ENCODE measurements around the gene MAP4K5.

Gene MAP4K5

GRCh38 chr14:50476134-50476533 is 56.2 kb downstream of the MAP4K5 start:
- no peak for DNase-seq (ENCODE audit: low read depth in 3 of 3)

- DNase-seq (ENCODE audit: low read depth in 3 of 3) = no peak
These were observed 56.9 kb downstream of the MAP4K5 start for GRCh38 chr14:50475460-50475859.

GRCh38 chr14:50471838-50472465 is 60.4 kb downstream of the MAP4K5 start:
- no peak for DNase-seq (ENCODE audit: low read depth in 3 of 3)

- no peak for DNase-seq (ENCODE audit: low read depth in 3 of 3)
These were observed 62.4 kb downstream of the MAP4K5 start for GRCh38 chr14:50469982-50470381.

GRCh38 chr14:50462111-50462510 is 70.3 kb downstream of the MAP4K5 start:
- no peak for DNase-seq (ENCODE audit: low read depth in 3 of 3)

- no peak for DNase-seq (ENCODE audit: low read depth in 3 of 3)
These were observed 78.5 kb downstream of the MAP4K5 start for GRCh38 chr14:50453869-50454268.

- no peak for DNase-seq (ENCODE audit: low read depth in 3 of 3)
These were observed 79.2 kb downstream of the MAP4K5 start for GRCh38 chr14:50452979-50453705.

GRCh38 chr14:50452296-50452695 is 80.1 kb downstream of the MAP4K5 start:
- DNase-seq (ENCODE audit: low read depth in 3 of 3) = no peak

GRCh38 chr14:50451854-50452253 is 80.5 kb downstream of the MAP4K5 start:
- no peak for DNase-seq (ENCODE audit: low read depth in 3 of 3)

- no peak for DNase-seq (ENCODE audit: low read depth in 3 of 3)
These were observed 84.9 kb downstream of the MAP4K5 start for GRCh38 chr14:50447461-50447860.

GRCh38 chr14:50434528-50434927 is 97.8 kb downstream of the MAP4K5 start:
- DNase-seq (ENCODE audit: low read depth in 3 of 3) = no peak

- no peak for DNase-seq (ENCODE audit: low read depth in 3 of 3)
These were observed 100.2 kb downstream of the MAP4K5 start for GRCh38 chr14:50432131-50432530.

GRCh38 chr14:50425816-50426215 is 106.6 kb downstream of the MAP4K5 start:
- no peak for DNase-seq (ENCODE audit: low read depth in 3 of 3)

- DNase-seq (ENCODE audit: low read depth in 3 of 3) = no peak
These were observed 107.3 kb downstream of the MAP4K5 start for GRCh38 chr14:50425105-50425504.

- no peak for DNase-seq (ENCODE audit: low read depth in 3 of 3)
These were observed 108.8 kb downstream of the MAP4K5 start for GRCh38 chr14:50423529-50423928.

- DNase-seq (ENCODE audit: low read depth in 3 of 3) = no peak
These were observed 110.9 kb downstream of the MAP4K5 start for GRCh38 chr14:50421499-50421898.

- DNase-seq (ENCODE audit: low read depth in 3 of 3) = no peak
These were observed 114.5 kb downstream of the MAP4K5 start for GRCh38 chr14:50417853-50418252.

GRCh38 chr14:50410921-50411320 is 121.4 kb downstream of the MAP4K5 start:
- DNase-seq (ENCODE audit: low read depth in 3 of 3) = no peak

- DNase-seq (ENCODE audit: low read depth in 3 of 3) = no peak
These were observed 122.3 kb downstream of the MAP4K5 start for GRCh38 chr14:50410071-50410470.

GRCh38 chr14:50407111-50407812 is 125.1 kb downstream of the MAP4K5 start:
- DNase-seq (ENCODE audit: low read depth in 3 of 3) = no peak

- DNase-seq (ENCODE audit: low read depth in 3 of 3) = no peak
These were observed 128.9 kb downstream of the MAP4K5 start for GRCh38 chr14:50403419-50403818.

- DNase-seq (ENCODE audit: low read depth in 3 of 3) = no peak
These were observed 129.4 kb downstream of the MAP4K5 start for GRCh38 chr14:50402965-50403364.

GRCh38 chr14:50400461-50400860 is 131.9 kb downstream of the MAP4K5 start:
- DNase-seq (ENCODE audit: low read depth in 3 of 3) = no peak

Data from stimulated activated CD4-positive, alpha-beta T cell treated with anti-CD3 and anti-CD28 coated beads, TNF-alpha, amount 100 ng/mL, for 24 hours (primary cell).